C4-2B (cell line): ENCODE data around the gene TPGS2.

Source experiments
- CTCF ChIP-seq: fragments of 450-650 bp; conservative IDR thresholded peaks from 2 replicates; pipeline ENCODE4 v1.5.1; 2017; ENCODE audit warnings: mild to moderate bottlenecking
- ZFX ChIP-seq: fragments of 450-650 bp; IDR thresholded peaks from 2 replicates; pipeline ENCODE4 v1.6.1; 2017

GRCh38 chr18:36812678-36813077 lies 16.1 kb downstream of the TPGS2 start:
- TF ChIP-seq CTCF (no peak), ZFX (no peak)
